HuH-7.5 (cell line): ENCODE data around the gene PLK3.
"Not testable (repeated sequence)": the region's sequence is repeated elsewhere in the genome, so short reads cannot be mapped to it uniquely, and the experiment has no call there.

Experiments used
- DNase-seq: peaks from one replicate; pipeline ENCODE4 v3.0.0; 2011; ENCODE audit warnings: low spot score

PLK3 gene

DNA sequence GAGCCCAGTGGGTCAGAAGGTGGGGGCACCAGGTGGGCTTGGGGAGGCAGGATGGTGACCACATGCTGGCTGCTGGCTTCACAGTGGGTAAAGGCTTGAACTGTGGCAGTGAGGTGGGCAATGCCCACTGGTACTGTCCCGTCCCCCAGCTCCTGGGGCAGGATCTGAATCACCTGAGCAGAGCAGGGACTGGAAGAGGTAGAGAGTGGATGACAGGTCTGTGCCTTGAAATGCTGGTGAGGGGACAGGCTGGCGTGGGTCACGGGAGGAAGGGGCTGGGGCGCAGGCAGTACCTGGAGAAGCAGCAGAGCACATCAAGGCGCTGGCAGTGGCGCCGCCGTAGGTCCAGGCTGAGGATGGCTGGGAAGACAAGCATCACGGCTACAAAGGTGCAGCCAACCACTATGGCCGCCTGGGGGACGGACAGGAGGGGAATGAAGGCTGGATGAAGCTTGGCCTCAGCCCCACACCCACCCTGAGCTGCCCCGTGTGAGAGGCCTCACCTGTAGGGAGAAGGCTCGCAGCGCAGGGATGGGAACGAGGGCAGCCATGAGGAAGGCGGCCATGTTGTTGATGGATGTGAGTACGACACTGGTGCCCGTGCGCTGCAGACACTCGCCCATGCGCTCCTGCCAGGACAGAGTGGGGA, 27.9 kb downstream of the PLK3 start:
- DNase-seq: no peak

- DNase-seq: no peak
Measured at GRCh38 chr1:44828841-44829440, 28.8 kb downstream of the PLK3 start.

- DNase-seq: no peak
Measured at GRCh38 chr1:44829506-44830384, 29.6 kb downstream of the PLK3 start.

- no peak for DNase-seq
Measured at GRCh38 chr1:44830900-44831304, 30.7 kb downstream of the PLK3 start.

- no peak for DNase-seq
Measured at GRCh38 chr1:44831516-44831915, 31.3 kb downstream of the PLK3 start.

DNA sequence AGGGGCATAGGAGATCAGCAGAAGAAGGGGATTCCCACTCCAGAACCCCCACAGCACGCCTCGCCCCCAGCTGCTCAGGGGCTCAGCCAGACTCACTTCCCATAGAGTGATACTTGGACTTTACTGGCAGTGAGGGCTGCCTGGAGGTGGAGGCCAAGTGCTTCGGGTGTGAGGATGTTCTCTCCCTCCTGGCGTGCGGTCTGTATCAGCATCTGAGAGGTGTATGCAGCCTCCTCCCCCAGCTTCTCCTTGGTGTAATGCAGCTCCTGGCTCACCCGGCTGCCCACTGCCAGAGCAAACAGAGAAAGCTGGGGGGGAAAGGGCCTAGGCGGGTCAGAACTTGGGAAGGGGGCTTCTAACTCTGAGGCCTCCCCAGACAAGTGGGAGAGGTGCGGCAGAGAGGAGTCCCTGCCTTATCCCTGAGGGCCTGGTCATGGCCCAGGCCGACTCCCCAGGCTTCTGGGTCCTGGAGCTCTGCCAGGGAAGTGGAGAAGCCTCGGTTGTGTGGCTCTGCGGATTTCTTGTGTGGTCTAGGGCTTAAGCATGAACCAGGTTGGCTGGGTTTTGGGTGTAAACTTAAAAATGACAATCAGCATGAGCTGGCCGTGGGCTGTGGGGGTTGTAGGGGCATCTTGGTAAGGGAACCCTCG, 32.0 kb downstream of the PLK3 start:
- no peak for DNase-seq

GRCh38 chr1:44834328-44834727, 34.2 kb downstream of the PLK3 start:
- DNase-seq: no peak

GRCh38 chr1:44835738-44836675, 35.8 kb downstream of the PLK3 start:
- DNase-seq: peak; percentile 71

- not testable (repeated sequence) for DNase-seq
Measured at GRCh38 chr1:44838294-44838693, 38.1 kb downstream of the PLK3 start.

DNA sequence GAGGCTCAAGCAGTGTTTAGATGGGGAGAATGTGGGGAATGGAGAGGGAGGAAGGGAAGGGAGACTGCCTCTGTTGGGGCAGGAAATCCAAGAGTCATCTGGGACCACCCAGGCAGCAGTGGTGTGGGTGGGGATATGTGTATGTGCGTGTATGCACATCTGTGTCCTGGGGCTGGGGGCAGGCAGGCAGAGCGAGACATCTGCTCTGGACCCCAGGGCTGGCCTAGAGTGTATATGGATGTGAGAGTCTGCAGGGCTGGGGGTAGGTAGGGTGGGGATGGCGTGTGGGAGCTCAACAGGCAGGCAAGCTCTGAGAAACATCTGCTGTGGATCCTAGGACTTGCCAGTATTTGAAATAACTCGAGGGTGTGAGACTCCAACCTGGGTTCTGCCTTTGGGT, 39.4 kb downstream of the PLK3 start:
- no peak for DNase-seq

DNA sequence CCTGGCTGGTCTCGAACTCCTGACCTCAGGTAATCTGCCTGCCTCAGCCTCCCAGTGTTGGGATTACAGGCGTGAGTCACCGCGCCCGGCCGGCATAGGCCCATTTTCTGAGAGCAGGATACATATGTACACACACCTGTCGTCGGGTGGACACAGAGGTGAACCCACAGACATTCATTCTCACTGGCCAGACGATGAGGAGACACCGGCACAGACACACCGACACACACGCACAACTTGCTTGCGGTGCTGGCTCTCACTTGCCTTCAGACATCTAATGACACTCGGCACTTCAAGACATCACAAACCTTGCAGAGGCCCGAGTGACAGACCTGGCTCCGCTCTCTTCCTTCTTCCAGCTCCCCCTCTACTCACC, 42.3 kb downstream of the PLK3 start:
- DNase-seq: no peak

DNA sequence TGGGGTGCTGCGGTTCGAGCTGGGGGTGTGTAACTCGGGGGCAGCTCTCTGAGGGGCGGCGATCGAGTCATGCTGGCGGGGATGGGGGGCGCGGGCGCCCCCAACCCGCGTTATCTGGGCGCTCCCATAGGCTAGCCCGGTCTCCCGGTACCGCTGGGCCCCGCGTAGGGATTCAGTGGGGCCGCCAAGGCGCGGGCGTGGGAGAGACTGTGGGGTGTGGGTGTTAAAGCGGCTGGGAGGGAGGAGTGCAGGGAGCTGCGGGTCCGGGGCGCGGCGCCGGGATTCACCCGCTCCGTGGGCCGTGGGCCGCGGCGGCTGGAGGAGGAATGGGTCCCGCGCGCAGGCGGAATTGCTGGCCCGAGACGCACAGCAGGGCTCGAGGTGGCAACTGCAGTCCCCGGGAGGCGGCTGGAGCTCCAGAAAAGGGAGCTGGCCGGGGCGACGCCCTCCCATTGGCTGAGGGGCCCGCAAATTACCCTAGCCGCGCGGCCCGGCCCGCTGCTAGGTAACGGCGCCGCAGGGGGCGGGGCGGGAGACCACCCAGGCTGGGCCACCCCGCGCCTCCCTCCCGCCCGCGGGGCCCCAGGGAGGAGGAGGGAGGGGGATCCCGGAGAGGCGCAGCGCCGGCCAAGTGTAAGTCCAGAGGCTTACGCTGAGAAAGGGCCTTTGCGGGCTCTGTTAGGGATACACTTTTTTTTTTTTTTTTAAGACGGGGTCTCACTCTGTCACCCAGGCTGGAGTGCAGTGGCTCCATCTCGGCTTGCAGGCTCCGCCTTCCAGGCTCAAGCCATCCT, 42.9 kb downstream of the PLK3 start, which contains the start of gene PTCH2:
PTCH2 (minus strand) TSS at position 392 of the 794 bp plus-strand sequence; CDS start at position 71, 321 bp downstream.
- DNase-seq: peak; percentile 76

DNA sequence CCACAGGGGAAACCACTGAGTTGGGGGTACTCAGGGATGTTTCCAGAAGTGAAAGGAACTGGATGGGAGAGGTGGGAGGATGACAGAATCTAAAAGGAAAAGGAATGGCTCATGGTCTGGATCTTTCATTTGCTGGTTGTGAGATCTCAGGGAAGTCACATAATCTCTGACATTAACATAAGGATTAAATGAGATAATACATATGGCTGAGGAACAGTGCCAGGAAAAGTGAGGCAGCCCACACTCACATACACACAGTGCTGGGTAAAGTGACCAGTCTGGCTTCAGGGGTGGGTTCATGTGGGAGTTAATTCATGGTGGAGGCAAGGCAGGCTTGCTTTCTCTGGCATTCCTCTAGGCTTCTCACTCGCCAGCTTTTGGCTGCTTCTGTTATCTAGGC, 46.8 kb downstream of the PLK3 start:
- no peak for DNase-seq

DNA sequence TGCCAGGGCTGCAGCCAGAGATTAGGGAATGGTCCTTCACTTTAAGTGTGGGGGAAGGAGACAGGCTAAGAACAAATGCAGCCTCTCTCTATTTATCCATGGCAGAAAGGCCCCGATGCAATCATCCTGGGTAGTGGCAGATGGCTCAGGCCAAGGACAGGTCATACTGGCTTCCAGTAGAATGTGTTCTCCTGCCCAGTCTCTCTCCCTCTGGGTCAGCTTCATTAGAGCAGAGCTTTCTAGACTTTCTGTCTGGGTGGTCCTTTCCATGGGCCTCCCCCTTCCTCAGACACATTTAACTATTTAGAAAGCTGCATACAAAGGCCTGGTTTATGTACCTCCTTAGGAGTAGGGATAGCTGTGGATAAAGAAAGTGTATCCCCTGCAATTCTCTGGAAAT, 47.7 kb downstream of the PLK3 start:
- no peak for DNase-seq

GRCh38 chr1:44848456-44849181, 48.4 kb downstream of the PLK3 start:
- no peak for DNase-seq

- DNase-seq: no peak
Measured at GRCh38 chr1:44849575-44850132, 49.5 kb downstream of the PLK3 start.

DNA sequence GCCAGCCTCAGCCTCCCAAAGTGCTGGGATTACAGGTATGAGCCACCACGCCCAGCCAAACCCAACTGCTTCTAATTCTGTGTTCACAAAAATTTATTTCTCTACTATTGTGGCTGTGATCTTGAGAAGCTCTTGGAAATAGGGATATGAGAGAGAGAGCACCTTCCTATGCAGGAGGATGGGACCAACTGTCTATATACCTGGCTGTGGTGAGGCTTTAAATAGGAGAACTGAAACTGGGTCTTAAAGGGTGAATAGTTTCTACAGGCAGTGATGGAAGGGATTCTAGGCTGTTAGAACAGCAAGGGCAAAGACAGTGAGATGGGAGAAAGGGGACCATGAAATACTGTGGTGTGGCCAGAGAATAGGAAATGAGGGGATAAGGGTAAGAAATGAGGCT, 51.1 kb downstream of the PLK3 start:
- no peak for DNase-seq

- DNase-seq: no peak
Measured at GRCh38 chr1:44853201-44853600, 53.0 kb downstream of the PLK3 start.

GRCh38 chr1:44854970-44855369, 54.8 kb downstream of the PLK3 start:
- no peak for DNase-seq
